ENCODE results near the gene RTKN2. TPM values are rescaled to one million over a fixed set of nuclear protein-coding genes. Genes with fewer than 3 reads are reported as not detected.

Gene RTKN2
- total and polyA plus RNA-seq, 4 donors, result 0.05 to 0.93 (median 0.17) TPM; not detected in 1

- TF ChIP-seq REST (IDR thresholded peaks at IDR 0.05) (no peak), EGR1 (IDR thresholded peaks at IDR 0.05; ENCODE audit: low read depth in 2 of 2) (no peak), TAF1 (conservative IDR thresholded peaks at IDR 0.05) (no peak)
- TF ChIP-seq, protein P1, sequence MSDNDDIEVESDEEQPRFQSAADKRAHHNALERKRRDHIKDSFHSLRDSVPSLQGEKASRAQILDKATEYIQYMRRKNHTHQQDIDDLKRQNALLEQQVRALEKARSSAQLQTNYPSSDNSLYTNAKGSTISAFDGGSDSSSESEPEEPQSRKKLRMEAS (IDR thresholded peaks at IDR 0.05), result no peak
These were observed 2.0 kb downstream of the RTKN2 start (continued) for GRCh38 chr10:62266611-62267010.

- no peak overlapping the region for H3K4me3 ChIP-seq (ENCODE audit: low read depth in 1 of 3, low read length in 3 of 3)
- H3K9ac ChIP-seq (ENCODE audit: low read depth in 1 of 2, low read length in 2 of 2), result no peak overlapping the region
- H3K9me3 ChIP-seq (ENCODE audit: control insufficient read depth in 4 of 4, low read length in 3 of 4), result no peaks in the 10 kb centered on the region
- H3K4me1 ChIP-seq (ENCODE audit: control insufficient read depth in 4 of 4, insufficient read depth in 4 of 4, low read length in 3 of 4), result peaks cover 4 to 15% (median 9%) of the 10 kb centered on the region in 4 donors
- TF ChIP-seq HNF4G (IDR thresholded peaks at IDR 0.05) (no peak), TAF1 (conservative IDR thresholded peaks at IDR 0.05) (no peak), HNF4A (conservative IDR thresholded peaks at IDR 0.05) (no peak), RAD21 (IDR thresholded peaks at IDR 0.05) (no peak), FOXA1 (IDR thresholded peaks at IDR 0.05) (no peak), JUND (IDR thresholded peaks at IDR 0.05) (no peak), SP1 (IDR thresholded peaks at IDR 0.05) (no peak), REST (IDR thresholded peaks at IDR 0.05) (no peak), YY1 (IDR thresholded peaks at IDR 0.05) (no peak), RXRA (IDR thresholded peaks at IDR 0.05) (no peak), NR2F2 (IDR thresholded peaks at IDR 0.05) (no peak), FOXA2 (IDR thresholded peaks at IDR 0.05) (no peak), ZBTB33 (IDR thresholded peaks at IDR 0.05) (no peak), EGR1 (IDR thresholded peaks at IDR 0.05; ENCODE audit: low read depth in 2 of 2) (no peak), GABPA (IDR thresholded peaks at IDR 0.05 in 1 of 2, conservative IDR thresholded peaks at IDR 0.05 in 1 of 2) (no peak)
- TF ChIP-seq, protein P1 (IDR thresholded peaks at IDR 0.05), result no peak
- no peaks in the 10 kb centered on the region for H3K27me3 ChIP-seq (ENCODE audit: control insufficient read depth in 4 of 4, insufficient read depth in 4 of 4, low read length in 3 of 4)
- 69% methylated on average over 4 of the region's 4 CpGs for WGBS
- DNase-seq (ENCODE audit: low spot score), result no peak
- H3K36me3 ChIP-seq (ENCODE audit: control insufficient read depth in 4 of 4, insufficient read depth in 3 of 4, low read depth in 1 of 4, low read length in 3 of 4), result no peaks in the 10 kb centered on the region
- H3K27ac ChIP-seq (ENCODE audit: low read depth in 1 of 2, low read length in 2 of 2), result no peak overlapping the region
These were observed 2.5 kb downstream of the RTKN2 start for GRCh38 chr10:62266147-62266546.

Data from liver (tissue), 9 donors.